Activated T-cell treated with anti-CD3 and anti-CD28 coated beads, Interleukin-2, amount 50 U/mL, for 24 hours (primary cell): ENCODE results near the gene TK2.

Experiments used
- DNase-seq: peaks from one replicate; pipeline ENCODE4 v3.0.0-alpha.2; 2020
- H3K27ac Mint-ChIP-seq: 2 replicates; pipeline ENCODE4 v1.8.0; 2020; ENCODE audit warnings: mild to moderate bottlenecking, mixed read lengths
- H3K27me3 Mint-ChIP-seq: 2 replicates; pipeline ENCODE4 v1.8.0; 2020; ENCODE audit warnings: mixed read lengths
- H3K36me3 Mint-ChIP-seq: 2 replicates; pipeline ENCODE4 v1.8.0; 2020; ENCODE audit warnings: low read depth, mixed read lengths
- H3K4me1 Mint-ChIP-seq: 2 replicates; pipeline ENCODE4 v1.8.0; 2020; ENCODE audit warnings: low read depth, mixed read lengths
- H3K4me3 Mint-ChIP-seq: 2 replicates; pipeline ENCODE4 v1.8.0; 2020; ENCODE audit warnings: mild to moderate bottlenecking, moderate library complexity, mixed read lengths
- H3K9me3 Mint-ChIP-seq: 2 replicates; pipeline ENCODE4 v1.8.0; 2020; ENCODE audit warnings: mixed read lengths

TK2 gene

GRCh38 chr16:66562986-66563385 is 13.1 kb upstream of the TK2 start:
- H3K4me1 Mint-ChIP-seq: peaks cover 79% of the 10 kb centered on the region
- no peaks in the 10 kb centered on the region for H3K9me3 Mint-ChIP-seq
- DNase-seq: no peak
- H3K27me3 Mint-ChIP-seq: no peaks in the 10 kb centered on the region
- H3K27ac Mint-ChIP-seq: peak overlapping the region; percentile 96
- no peak overlapping the region for H3K4me3 Mint-ChIP-seq
- peaks cover 95% of the 10 kb centered on the region for H3K36me3 Mint-ChIP-seq

- Mint-ChIP-seq H3K4me3 (no peak overlapping the region), H3K27me3 (no peaks in the 10 kb centered on the region), H3K4me1 (peaks cover 77% of the 10 kb centered on the region), H3K9me3 (no peaks in the 10 kb centered on the region), H3K27ac (peak overlapping the region; percentile 96), H3K36me3 (peaks cover 95% of the 10 kb centered on the region)
- DNase-seq: no peak
Measured at GRCh38 chr16:66562409-66562808, 12.5 kb upstream of the TK2 start.

DNA sequence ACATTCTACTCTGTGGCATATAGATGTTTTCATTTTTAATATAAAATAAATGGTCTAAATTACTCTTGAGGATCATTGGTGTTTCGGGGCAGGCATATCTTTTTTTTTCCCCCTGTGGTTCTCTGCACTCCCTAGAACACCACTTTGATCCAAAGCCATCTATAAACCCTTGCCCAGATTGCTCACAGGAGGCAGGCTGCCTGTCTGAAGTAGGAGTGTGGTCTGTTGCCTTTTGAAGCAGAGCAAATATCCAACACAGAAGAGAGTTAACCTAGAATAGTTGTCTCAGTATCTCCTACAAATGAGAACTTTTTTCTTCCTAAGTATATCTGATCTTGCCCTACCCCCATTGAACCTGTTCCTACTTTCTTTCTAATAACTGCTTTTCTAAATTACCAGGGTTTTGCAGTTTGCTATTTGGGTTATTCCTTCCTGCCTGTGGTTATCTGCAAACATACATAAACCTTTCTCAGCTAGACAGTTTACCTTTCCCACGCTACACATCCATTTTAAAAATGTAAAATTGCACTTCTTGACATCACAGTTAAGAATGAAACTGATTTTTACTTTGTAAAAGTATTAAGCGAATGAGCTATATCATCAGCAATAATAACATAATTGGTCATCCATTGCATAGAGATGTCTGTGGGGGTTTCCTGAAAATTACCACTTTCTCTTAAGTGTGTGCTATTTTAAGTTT is 11.6 kb upstream of the TK2 start:
- H3K27me3 Mint-ChIP-seq: no peaks in the 10 kb centered on the region
- no peaks in the 10 kb centered on the region for H3K9me3 Mint-ChIP-seq
- H3K4me1 Mint-ChIP-seq: peaks cover 79% of the 10 kb centered on the region
- peak overlapping the region; percentile 83 for H3K27ac Mint-ChIP-seq
- no peak for DNase-seq
- no peak overlapping the region for H3K4me3 Mint-ChIP-seq
- H3K36me3 Mint-ChIP-seq: peaks cover 93% of the 10 kb centered on the region

DNA sequence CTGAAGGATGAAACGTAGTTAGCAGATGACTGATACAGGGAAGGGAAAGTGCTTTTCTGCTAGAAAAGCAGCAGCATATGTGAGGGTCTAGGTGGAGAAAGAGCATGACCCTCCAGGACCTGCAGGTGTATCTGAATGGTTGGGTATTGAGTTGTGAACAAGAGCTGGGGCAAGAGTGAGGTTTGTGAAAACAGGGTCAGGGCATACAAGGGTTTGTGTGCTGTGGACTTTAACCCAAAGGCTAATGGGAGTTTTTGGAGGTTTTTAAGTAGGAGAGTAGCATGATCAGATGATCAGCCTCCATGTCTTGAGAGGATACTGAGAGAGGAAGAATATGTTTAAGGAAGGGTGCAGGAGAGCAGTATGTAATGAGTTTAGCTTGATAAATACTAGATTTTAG is 10.2 kb upstream of the TK2 start:
- H3K9me3 Mint-ChIP-seq: no peaks in the 10 kb centered on the region
- peaks cover 87% of the 10 kb centered on the region for H3K4me1 Mint-ChIP-seq
- DNase-seq: no peak
- peak overlapping the region; percentile 59 for H3K27ac Mint-ChIP-seq
- peaks cover 92% of the 10 kb centered on the region for H3K36me3 Mint-ChIP-seq
- H3K27me3 Mint-ChIP-seq: no peaks in the 10 kb centered on the region
- no peak overlapping the region for H3K4me3 Mint-ChIP-seq

- peak overlapping the region; percentile 98 for H3K27ac Mint-ChIP-seq
- H3K4me3 Mint-ChIP-seq: peak overlapping the region; percentile 90
- no peaks in the 10 kb centered on the region for H3K27me3 Mint-ChIP-seq
- peaks cover 79% of the 10 kb centered on the region for H3K4me1 Mint-ChIP-seq
- peaks cover 67% of the 10 kb centered on the region for H3K36me3 Mint-ChIP-seq
- H3K9me3 Mint-ChIP-seq: no peaks in the 10 kb centered on the region
- no peak for DNase-seq
Measured at GRCh38 chr16:66554495-66554894, 4.6 kb upstream of the TK2 start.

GRCh38 chr16:66554021-66554420 is 4.1 kb upstream of the TK2 start:
- H3K4me3 Mint-ChIP-seq: peak overlapping the region; percentile 90

DNA sequence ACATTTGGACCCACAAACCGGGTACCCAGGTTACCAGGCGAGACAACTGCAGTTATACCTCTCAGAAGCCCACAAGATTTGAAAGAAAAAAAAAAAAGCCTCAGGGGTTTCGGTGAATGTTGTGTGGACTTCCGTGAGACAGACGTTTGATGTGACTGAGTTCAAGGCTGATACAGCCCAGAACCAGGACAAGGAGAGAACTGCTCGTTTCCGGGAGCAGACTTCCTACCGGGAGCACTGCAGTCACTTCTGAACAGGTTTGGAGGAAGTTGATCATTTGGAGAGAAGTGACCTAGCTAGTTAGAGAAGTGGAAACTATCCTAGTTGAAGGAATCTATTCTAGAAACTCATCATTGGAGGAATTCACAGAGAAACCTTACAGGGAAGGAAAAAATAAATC is 3.3 kb upstream of the TK2 start:
- no peaks in the 10 kb centered on the region for H3K9me3 Mint-ChIP-seq
- peak overlapping the region; percentile 98 for H3K27ac Mint-ChIP-seq
- peak overlapping the region; percentile 90 for H3K4me3 Mint-ChIP-seq
- peaks cover 54% of the 10 kb centered on the region for H3K36me3 Mint-ChIP-seq
- H3K4me1 Mint-ChIP-seq: peaks cover 78% of the 10 kb centered on the region
- H3K27me3 Mint-ChIP-seq: no peaks in the 10 kb centered on the region
- no peak for DNase-seq

More at GRCh38 chr16:66554021-66554420, 4.1 kb upstream of the TK2 start:
- no peaks in the 10 kb centered on the region for H3K27me3 Mint-ChIP-seq
- DNase-seq: no peak
- peaks cover 62% of the 10 kb centered on the region for H3K36me3 Mint-ChIP-seq
- H3K9me3 Mint-ChIP-seq: no peaks in the 10 kb centered on the region
- peak overlapping the region; percentile 98 for H3K27ac Mint-ChIP-seq
- H3K4me1 Mint-ChIP-seq: peaks cover 78% of the 10 kb centered on the region

GRCh38 chr16:66552286-66553177 is 2.6 kb upstream of the TK2 start, which contains the start of gene CKLF:
TSS of gene CKLF (plus strand) at chr16:66552576. CDS start at chr16:66552716, 140 bp downstream.
- Mint-ChIP-seq H3K27me3 (no peaks in the 10 kb centered on the region), H3K4me3 (peak within 1 kb of the TSS; percentile 90), H3K36me3 (peaks cover 47% of the 10 kb centered on the region), H3K9me3 (no peaks in the 10 kb centered on the region), H3K4me1 (peaks cover 76% of the 10 kb centered on the region), H3K27ac (peak within 1 kb of the TSS; percentile 98)
- peak; percentile 94 for DNase-seq

DNA sequence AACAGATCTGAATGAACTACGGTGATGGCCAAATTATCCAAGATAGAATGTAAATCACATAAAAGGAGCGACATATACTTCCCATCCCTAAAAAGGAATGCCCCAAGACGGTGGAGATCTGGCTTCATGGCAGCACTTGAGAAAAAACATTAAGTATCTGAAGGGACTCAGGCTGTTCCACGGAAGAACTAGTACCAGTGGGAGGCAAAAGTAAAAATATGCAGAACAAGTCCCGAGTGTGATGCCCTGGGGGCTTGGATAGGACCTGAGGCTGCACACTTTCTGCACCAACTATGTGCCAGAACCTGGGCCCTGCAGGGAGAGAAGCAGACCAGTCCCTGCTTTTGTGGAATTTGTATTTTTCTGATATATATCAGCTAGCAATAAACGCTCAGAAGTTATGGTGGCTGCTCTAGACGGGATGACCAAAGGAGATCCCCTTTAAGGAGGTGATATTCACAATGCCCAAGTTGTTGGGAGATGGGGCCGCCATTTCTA is 1.9 kb upstream of the TK2 start:
- H3K4me3 Mint-ChIP-seq: peak overlapping the region; percentile 90

DNA sequence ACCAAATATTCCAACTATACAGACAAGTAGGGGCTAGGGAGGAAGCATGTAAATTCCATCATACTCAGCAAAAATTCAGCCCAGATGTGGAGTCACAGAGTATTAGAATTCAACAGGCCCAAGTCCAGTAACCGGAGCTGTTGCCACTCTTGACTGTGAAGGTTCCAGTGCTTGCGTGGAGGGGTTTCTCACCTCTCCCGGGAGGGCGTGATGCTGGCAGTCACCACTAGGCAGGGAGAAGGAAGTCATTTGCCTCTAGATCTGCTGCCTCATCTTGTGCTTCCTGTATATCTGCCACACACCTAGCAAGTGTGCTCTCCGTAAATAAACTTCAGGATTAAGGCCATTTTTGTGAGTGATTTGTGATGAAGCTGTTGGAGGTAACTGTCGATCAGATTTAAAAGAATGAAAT is 1.4 kb upstream of the TK2 start:
- DNase-seq: peak; percentile 63
- H3K4me3 Mint-ChIP-seq: peak overlapping the region; percentile 90
- H3K27ac Mint-ChIP-seq: peak overlapping the region; percentile 98
- peaks cover 39% of the 10 kb centered on the region for H3K36me3 Mint-ChIP-seq
- H3K27me3 Mint-ChIP-seq: no peaks in the 10 kb centered on the region
- peaks cover 70% of the 10 kb centered on the region for H3K4me1 Mint-ChIP-seq
- H3K9me3 Mint-ChIP-seq: no peaks in the 10 kb centered on the region

More for the DNA sequence above, 1.9 kb upstream of the TK2 start:
- H3K9me3 Mint-ChIP-seq: no peaks in the 10 kb centered on the region
- DNase-seq: no peak
- H3K4me1 Mint-ChIP-seq: peaks cover 73% of the 10 kb centered on the region
- peaks cover 42% of the 10 kb centered on the region for H3K36me3 Mint-ChIP-seq
- H3K27me3 Mint-ChIP-seq: no peaks in the 10 kb centered on the region
- H3K27ac Mint-ChIP-seq: peak overlapping the region; percentile 98

DNA sequence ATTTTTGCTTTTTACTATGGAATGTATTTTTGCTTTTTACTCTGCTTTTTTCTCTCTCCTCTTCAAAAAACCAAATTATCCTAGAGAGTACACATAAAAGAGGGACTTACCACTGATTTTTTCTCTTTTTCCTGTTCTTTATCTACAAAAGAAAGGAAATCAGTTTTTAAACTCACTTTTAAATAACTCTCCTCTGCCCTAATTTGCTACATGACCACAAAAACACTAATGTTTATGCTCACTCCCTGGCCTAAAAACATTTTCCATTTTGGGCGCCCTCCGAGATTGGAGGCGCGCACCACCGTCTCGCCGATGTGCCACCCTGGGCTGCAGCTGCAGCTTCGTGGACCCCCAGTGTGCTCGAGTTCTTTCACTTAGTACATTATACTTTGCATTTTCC is 1.1 kb downstream of the TK2 start:
- Mint-ChIP-seq H3K4me3 (peak overlapping the region; percentile 76), H3K27me3 (no peaks in the 10 kb centered on the region), H3K4me1 (peaks cover 59% of the 10 kb centered on the region), H3K36me3 (peaks cover 16% of the 10 kb centered on the region), H3K27ac (peak overlapping the region; percentile 91), H3K9me3 (no peaks in the 10 kb centered on the region)
- DNase-seq: no peak

- H3K4me1 Mint-ChIP-seq: peaks cover 55% of the 10 kb centered on the region
- H3K4me3 Mint-ChIP-seq: no peak overlapping the region
- H3K9me3 Mint-ChIP-seq: no peaks in the 10 kb centered on the region
- peak overlapping the region; percentile 28 for H3K27ac Mint-ChIP-seq
- H3K27me3 Mint-ChIP-seq: no peaks in the 10 kb centered on the region
- peaks cover 8% of the 10 kb centered on the region for H3K36me3 Mint-ChIP-seq
- no peak for DNase-seq
Measured at GRCh38 chr16:66548068-66548467, 1.9 kb downstream of the TK2 start.

DNA sequence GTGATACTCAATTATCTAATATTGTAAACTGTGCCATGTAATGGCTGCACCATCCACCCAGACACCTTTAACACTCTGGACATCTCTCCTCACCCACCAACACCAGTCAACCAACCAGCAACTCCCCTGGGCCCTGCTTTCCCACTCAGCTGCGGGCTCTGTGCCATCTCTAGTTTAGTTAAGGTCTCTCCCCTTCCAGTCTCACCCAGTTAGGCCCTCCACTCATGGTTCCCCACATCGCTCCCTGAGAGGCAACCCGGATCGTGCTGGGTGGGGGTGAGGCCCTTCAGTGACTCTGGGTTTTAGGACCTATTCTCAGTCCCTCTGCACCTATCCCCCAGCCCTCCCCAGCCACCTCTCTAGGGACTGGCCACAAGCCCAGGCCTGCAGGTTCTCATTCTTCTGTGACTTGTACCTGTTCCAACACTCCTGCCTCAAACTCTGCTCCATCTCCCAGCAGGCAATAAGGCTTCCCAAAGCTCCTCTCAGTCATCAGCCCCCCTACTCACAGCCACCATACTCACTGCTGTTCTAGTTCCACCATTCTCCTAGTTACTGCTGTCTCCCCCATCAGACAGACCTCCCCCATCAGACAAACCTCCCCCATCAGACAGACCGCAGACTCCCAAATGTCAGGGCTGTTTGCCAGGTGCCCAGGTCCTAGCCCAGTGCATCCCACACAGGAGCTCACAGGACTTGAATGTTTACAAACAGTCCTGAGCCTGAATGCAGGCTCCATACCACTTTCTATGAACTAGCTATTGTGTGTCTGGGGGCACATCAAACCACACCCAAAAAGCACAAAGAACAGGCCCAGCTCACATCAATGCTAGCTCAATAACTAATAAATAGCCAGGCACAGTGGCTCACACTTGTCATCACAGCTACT is 2.6 kb downstream of the TK2 start:
- Mint-ChIP-seq H3K4me1 (peaks cover 50% of the 10 kb centered on the region), H3K36me3 (peaks cover under 1% of the 10 kb centered on the region), H3K27me3 (no peaks in the 10 kb centered on the region), H3K4me3 (no peak overlapping the region), H3K9me3 (no peaks in the 10 kb centered on the region), H3K27ac (peak overlapping the region; percentile 14)
- DNase-seq: no peak
